WTC11 (cell line): ENCODE measurements around the gene PCDH1. TPM values are rescaled to one million over a fixed set of nuclear protein-coding genes. Genes with fewer than 3 reads are reported as not detected.

Experiments used
- ATAC-seq: fragments of 200-7000 bp; cut with Tn5 transposase; 2 replicates; pipeline ENCODE4 v1.10.0; 2021; ENCODE audit warnings: mild to moderate bottlenecking, moderate library complexity
- CTCF ChIA-PET: fragments of 300-600 bp; sonication (Branson Sonifier 250); formaldehyde crosslinking; loops from one replicate; lab custom pipeline; 2021; ENCODE audit warnings: antibody characterized with exemption; lab: Charles Lee
- POLR2A ChIA-PET: fragments of 350-600 bp; sonication (Branson Sonifier 250); formaldehyde crosslinking; loops from one replicate; lab custom pipeline; 2021; ENCODE audit warnings: antibody characterized with exemption; lab: Charles Lee
- DNase-seq: peaks from one replicate; pipeline ENCODE4 v3.0.0; 2021; ENCODE audit warnings: low spot score
- H3K27ac Mint-ChIP-seq: 2 replicates; pipeline ENCODE4 v1.8.0; 2021; ENCODE audit warnings: mixed read lengths
- H3K27me3 Mint-ChIP-seq: 2 replicates; pipeline ENCODE4 v1.8.0; 2021; ENCODE audit warnings: low read depth, mild to moderate bottlenecking, moderate library complexity, mixed read lengths
- H3K36me3 Mint-ChIP-seq: 2 replicates; pipeline ENCODE4 v1.8.0; 2021; ENCODE audit warnings: mixed read lengths
- H3K4me1 Mint-ChIP-seq: 2 replicates; pipeline ENCODE4 v1.8.0; 2022; ENCODE audit warnings: mixed read lengths
- H3K4me3 Mint-ChIP-seq: 2 replicates; pipeline ENCODE4 v1.8.0; 2021; ENCODE audit warnings: mild to moderate bottlenecking, moderate library complexity, mixed read lengths
- H3K9me3 Mint-ChIP-seq: 2 replicates; pipeline ENCODE4 v1.8.0; 2021; ENCODE audit warnings: mixed read lengths
- FOXK1 ChIP-seq: sonication (generic); formaldehyde crosslinking; IDR thresholded peaks from 2 replicates; pipeline ENCODE4 v1.8.0; 2022; ENCODE audit warnings: mild to moderate bottlenecking, moderate library complexity, missing genetic modification reagents
- GABPB1 ChIP-seq: sonication (generic); formaldehyde crosslinking; IDR thresholded peaks from 2 replicates; pipeline ENCODE4 v1.8.1; 2023; ENCODE audit warnings: mild to moderate bottlenecking, missing genetic modification reagents
- JAZF1 ChIP-seq: fragments of 250-450 bp; sonication (Bioruptor Pico); IDR thresholded peaks from 2 replicates; pipeline ENCODE4 v1.9.0; 2021; ENCODE audit warnings: moderate library complexity, mild to moderate bottlenecking, inconsistent platforms
- NR3C1 ChIP-seq: sonication (generic); formaldehyde crosslinking; conservative IDR thresholded peaks from 2 replicates; pipeline ENCODE4 v1.8.1; 2023; ENCODE audit warnings: low read depth, mild to moderate bottlenecking, missing genetic modification reagents
- PRRX2 ChIP-seq: fragments of 250-450 bp; sonication (Bioruptor Pico); IDR thresholded peaks from 2 replicates; pipeline ENCODE4 v1.8.0; 2021; ENCODE audit warnings: mild to moderate bottlenecking
- RELA ChIP-seq: sonication (generic); formaldehyde crosslinking; IDR thresholded peaks from 2 replicates; pipeline ENCODE4 v1.8.1; 2022; ENCODE audit warnings: missing genetic modification reagents, mild to moderate bottlenecking, borderline replicate concordance
- SP1 ChIP-seq: sonication (generic); formaldehyde crosslinking; conservative IDR thresholded peaks from 2 replicates; pipeline ENCODE4 v1.8.1; 2022; ENCODE audit warnings: missing genetic modification reagents
- ZNF121 ChIP-seq: sonication (generic); formaldehyde crosslinking; IDR thresholded peaks from 2 replicates; pipeline ENCODE4 v1.8.0; 2023; ENCODE audit warnings: missing genetic modification reagents
- ZNF232 ChIP-seq: sonication (generic); formaldehyde crosslinking; IDR thresholded peaks from 2 replicates; pipeline ENCODE4 v1.8.0; 2022; ENCODE audit warnings: mild to moderate bottlenecking, missing genetic modification reagents
- ZNF263 ChIP-seq: sonication (generic); formaldehyde crosslinking; IDR thresholded peaks from 2 replicates; pipeline ENCODE4 v1.8.1; 2022; ENCODE audit warnings: low read depth, mild to moderate bottlenecking, moderate library complexity, missing genetic modification reagents
- total RNA-seq: library from RNA; stranded (reverse); gene quantifications from 3 replicates; pipeline ENCODE4 v1.2.3, GENCODE V29; 2021
- TF ChIP-seq, protein P1 (sequence below): sonication (generic); formaldehyde crosslinking; IDR thresholded peaks from 2 replicates; pipeline ENCODE4 v1.8.0; 2023; ENCODE audit warnings: missing genetic modification reagents, mild to moderate bottlenecking, borderline replicate concordance
- TF ChIP-seq, protein P2 (sequence below): fragments of 250-450 bp; sonication (Bioruptor Pico); IDR thresholded peaks from 2 replicates; pipeline ENCODE4 v1.9.0; 2021; ENCODE audit warnings: mild to moderate bottlenecking, borderline replicate concordance
- TF ChIP-seq, protein P3 (sequence below): sonication (generic); formaldehyde crosslinking; conservative IDR thresholded peaks from 2 replicates; pipeline ENCODE4 v1.8.1; 2023; ENCODE audit warnings: mild to moderate bottlenecking, low read depth, missing genetic modification reagents, moderate library complexity
- TF ChIP-seq, protein P4 (sequence below): fragments of 250-450 bp; sonication (Bioruptor Pico); IDR thresholded peaks from 2 replicates; pipeline ENCODE4 v1.8.0; 2021; ENCODE audit warnings: mild to moderate bottlenecking
- TF ChIP-seq, protein P5 (sequence below): sonication (generic); formaldehyde crosslinking; IDR thresholded peaks from 2 replicates; pipeline ENCODE4 v1.8.0; 2022; ENCODE audit warnings: mild to moderate bottlenecking, missing genetic modification reagents
- TF ChIP-seq, protein P6 (sequence below): sonication (generic); formaldehyde crosslinking; IDR thresholded peaks from 2 replicates; pipeline ENCODE4 v1.8.1; 2023; ENCODE audit warnings: mild to moderate bottlenecking, missing genetic modification reagents

The PCDH1 gene
- total RNA-seq, 1 experiment from 2014 or later, result 105 TPM

DNA sequence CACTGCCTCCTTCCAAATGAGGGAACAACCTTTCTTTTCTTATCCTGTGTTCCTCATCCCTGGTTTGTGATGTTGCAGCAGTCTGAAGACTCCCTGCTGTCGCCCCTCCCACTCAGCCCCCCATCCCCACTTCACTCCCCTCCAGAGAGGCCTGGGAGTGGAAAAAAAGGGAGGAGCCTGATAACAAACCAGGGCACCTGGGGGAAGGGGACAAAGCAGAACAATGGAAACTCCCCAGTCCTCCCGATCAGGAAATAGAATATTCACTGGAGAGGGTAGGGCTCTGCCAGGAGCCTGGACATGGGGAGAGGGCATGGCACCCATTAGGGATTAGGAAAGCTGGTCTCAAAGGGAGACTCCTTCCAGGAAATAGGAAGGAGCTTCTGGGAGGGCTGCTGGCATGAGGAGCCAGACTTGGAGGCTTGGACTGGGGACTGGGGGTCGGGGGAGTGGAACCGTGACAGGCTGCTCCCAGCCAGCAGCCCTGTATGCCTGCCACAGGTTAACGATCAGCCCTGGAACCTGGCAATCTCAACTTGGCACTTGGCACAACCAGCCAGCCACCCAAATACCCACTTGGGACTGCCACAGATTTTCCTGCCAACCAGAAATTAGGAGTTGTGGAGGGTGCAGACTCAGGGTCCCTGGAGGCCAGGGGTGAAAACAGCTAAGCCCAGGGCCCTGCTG lies 20.0 kb downstream of the PCDH1 start:
- POLR2A ChIA-PET, result interaction anchor here (0.6 to 2.6 kb wide), 8 partner anchors 8 to 222 kb away, joined by 3 to 12 read pairs (median 4); partner anchors contain the start of genes HDAC3, PCDH1 and RELL2
- peak overlapping the region; percentile 86 for H3K27ac Mint-ChIP-seq
- CTCF ChIA-PET, result interaction anchor here (0.9 to 8.0 kb wide), 13 partner anchors 12 to 239 kb away, joined by 3 to 97 read pairs (median 3); partner anchors contain the start of genes DIAPH1 and PCDH1
- DNase-seq (no peak), ATAC-seq (peak; percentile 74)
- H3K36me3 Mint-ChIP-seq, result peaks cover 42% of the 10 kb centered on the region
- no peaks in the 10 kb centered on the region for H3K9me3 Mint-ChIP-seq
- H3K4me3 Mint-ChIP-seq, result peak overlapping the region; percentile 7; the same call in 1 of the 2 replicates
- H3K27me3 Mint-ChIP-seq, result no peaks in the 10 kb centered on the region
- TF ChIP-seq, protein P1, sequence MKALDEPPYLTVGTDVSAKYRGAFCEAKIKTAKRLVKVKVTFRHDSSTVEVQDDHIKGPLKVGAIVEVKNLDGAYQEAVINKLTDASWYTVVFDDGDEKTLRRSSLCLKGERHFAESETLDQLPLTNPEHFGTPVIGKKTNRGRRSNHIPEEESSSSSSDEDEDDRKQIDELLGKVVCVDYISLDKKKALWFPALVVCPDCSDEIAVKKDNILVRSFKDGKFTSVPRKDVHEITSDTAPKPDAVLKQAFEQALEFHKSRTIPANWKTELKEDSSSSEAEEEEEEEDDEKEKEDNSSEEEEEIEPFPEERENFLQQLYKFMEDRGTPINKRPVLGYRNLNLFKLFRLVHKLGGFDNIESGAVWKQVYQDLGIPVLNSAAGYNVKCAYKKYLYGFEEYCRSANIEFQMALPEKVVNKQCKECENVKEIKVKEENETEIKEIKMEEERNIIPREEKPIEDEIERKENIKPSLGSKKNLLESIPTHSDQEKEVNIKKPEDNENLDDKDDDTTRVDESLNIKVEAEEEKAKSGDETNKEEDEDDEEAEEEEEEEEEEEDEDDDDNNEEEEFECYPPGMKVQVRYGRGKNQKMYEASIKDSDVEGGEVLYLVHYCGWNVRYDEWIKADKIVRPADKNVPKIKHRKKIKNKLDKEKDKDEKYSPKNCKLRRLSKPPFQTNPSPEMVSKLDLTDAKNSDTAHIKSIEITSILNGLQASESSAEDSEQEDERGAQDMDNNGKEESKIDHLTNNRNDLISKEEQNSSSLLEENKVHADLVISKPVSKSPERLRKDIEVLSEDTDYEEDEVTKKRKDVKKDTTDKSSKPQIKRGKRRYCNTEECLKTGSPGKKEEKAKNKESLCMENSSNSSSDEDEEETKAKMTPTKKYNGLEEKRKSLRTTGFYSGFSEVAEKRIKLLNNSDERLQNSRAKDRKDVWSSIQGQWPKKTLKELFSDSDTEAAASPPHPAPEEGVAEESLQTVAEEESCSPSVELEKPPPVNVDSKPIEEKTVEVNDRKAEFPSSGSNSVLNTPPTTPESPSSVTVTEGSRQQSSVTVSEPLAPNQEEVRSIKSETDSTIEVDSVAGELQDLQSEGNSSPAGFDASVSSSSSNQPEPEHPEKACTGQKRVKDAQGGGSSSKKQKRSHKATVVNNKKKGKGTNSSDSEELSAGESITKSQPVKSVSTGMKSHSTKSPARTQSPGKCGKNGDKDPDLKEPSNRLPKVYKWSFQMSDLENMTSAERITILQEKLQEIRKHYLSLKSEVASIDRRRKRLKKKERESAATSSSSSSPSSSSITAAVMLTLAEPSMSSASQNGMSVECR (CRISPR knock-in tag), result no peak
- TF ChIP-seq JAZF1 (CRISPR knock-in tag) (no peak), FOXK1 (0 out of 2 replicates have a peak, but pooled peaks have one; percentile 24), ZNF263 (CRISPR knock-in tag) (peak; percentile 70; the same call in 1 of the 2 replicates), SP1 (CRISPR knock-in tag) (0 out of 2 replicates have a peak, but pooled peaks have one; percentile 39), ZNF232 (no peak)
- TF ChIP-seq, protein P2, sequence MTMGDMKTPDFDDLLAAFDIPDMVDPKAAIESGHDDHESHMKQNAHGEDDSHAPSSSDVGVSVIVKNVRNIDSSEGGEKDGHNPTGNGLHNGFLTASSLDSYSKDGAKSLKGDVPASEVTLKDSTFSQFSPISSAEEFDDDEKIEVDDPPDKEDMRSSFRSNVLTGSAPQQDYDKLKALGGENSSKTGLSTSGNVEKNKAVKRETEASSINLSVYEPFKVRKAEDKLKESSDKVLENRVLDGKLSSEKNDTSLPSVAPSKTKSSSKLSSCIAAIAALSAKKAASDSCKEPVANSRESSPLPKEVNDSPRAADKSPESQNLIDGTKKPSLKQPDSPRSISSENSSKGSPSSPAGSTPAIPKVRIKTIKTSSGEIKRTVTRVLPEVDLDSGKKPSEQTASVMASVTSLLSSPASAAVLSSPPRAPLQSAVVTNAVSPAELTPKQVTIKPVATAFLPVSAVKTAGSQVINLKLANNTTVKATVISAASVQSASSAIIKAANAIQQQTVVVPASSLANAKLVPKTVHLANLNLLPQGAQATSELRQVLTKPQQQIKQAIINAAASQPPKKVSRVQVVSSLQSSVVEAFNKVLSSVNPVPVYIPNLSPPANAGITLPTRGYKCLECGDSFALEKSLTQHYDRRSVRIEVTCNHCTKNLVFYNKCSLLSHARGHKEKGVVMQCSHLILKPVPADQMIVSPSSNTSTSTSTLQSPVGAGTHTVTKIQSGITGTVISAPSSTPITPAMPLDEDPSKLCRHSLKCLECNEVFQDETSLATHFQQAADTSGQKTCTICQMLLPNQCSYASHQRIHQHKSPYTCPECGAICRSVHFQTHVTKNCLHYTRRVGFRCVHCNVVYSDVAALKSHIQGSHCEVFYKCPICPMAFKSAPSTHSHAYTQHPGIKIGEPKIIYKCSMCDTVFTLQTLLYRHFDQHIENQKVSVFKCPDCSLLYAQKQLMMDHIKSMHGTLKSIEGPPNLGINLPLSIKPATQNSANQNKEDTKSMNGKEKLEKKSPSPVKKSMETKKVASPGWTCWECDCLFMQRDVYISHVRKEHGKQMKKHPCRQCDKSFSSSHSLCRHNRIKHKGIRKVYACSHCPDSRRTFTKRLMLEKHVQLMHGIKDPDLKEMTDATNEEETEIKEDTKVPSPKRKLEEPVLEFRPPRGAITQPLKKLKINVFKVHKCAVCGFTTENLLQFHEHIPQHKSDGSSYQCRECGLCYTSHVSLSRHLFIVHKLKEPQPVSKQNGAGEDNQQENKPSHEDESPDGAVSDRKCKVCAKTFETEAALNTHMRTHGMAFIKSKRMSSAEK, result peak; percentile 44; the same call in 1 of the 2 replicates
- TF ChIP-seq, protein P3, sequence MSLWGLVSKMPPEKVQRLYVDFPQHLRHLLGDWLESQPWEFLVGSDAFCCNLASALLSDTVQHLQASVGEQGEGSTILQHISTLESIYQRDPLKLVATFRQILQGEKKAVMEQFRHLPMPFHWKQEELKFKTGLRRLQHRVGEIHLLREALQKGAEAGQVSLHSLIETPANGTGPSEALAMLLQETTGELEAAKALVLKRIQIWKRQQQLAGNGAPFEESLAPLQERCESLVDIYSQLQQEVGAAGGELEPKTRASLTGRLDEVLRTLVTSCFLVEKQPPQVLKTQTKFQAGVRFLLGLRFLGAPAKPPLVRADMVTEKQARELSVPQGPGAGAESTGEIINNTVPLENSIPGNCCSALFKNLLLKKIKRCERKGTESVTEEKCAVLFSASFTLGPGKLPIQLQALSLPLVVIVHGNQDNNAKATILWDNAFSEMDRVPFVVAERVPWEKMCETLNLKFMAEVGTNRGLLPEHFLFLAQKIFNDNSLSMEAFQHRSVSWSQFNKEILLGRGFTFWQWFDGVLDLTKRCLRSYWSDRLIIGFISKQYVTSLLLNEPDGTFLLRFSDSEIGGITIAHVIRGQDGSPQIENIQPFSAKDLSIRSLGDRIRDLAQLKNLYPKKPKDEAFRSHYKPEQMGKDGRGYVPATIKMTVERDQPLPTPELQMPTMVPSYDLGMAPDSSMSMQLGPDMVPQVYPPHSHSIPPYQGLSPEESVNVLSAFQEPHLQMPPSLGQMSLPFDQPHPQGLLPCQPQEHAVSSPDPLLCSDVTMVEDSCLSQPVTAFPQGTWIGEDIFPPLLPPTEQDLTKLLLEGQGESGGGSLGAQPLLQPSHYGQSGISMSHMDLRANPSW (CRISPR knock-in tag), result no peak
- TF ChIP-seq, protein P4, sequence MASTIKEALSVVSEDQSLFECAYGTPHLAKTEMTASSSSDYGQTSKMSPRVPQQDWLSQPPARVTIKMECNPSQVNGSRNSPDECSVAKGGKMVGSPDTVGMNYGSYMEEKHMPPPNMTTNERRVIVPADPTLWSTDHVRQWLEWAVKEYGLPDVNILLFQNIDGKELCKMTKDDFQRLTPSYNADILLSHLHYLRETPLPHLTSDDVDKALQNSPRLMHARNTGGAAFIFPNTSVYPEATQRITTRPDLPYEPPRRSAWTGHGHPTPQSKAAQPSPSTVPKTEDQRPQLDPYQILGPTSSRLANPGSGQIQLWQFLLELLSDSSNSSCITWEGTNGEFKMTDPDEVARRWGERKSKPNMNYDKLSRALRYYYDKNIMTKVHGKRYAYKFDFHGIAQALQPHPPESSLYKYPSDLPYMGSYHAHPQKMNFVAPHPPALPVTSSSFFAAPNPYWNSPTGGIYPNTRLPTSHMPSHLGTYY (CRISPR knock-in tag), result no peak
- peaks cover 75% of the 10 kb centered on the region for H3K4me1 Mint-ChIP-seq

DNA sequence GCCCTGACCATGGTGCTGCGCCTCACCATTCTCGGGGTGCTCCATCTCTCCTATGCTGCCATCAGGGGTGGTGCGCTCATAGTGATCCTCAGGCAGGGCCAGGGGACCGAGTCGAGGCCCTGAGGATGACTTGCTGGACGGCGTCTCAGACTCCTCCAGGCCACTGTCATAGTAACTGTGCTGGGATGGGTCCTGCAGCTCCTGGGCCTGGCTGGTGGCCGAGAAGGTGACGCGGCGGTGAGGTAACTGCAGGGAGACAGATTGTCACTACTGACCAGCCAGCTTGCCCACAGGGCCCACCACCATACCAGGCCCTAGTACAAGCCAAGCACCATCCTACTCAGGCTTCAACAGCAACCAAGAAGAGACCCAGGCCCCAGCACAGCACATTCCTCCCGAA lies 21.0 kb downstream of the PCDH1 start:
- Mint-ChIP-seq H3K4me1 (peaks cover 73% of the 10 kb centered on the region), H3K9me3 (no peaks in the 10 kb centered on the region), H3K27ac (no peak overlapping the region), H3K27me3 (no peaks in the 10 kb centered on the region), H3K4me3 (no peak overlapping the region), H3K36me3 (peaks cover 33% of the 10 kb centered on the region)
- ChIA-PET POLR2A (interaction anchor here (0.7 to 2.6 kb wide), 5 partner anchors 11 to 41 kb away, joined by 4 to 12 read pairs (median 8); partner anchors contain the start of gene PCDH1), CTCF (interaction anchor here (1.4 to 8.0 kb wide), 7 partner anchors 12 to 238 kb away, joined by 3 to 97 read pairs (median 4); partner anchors contain the start of genes DIAPH1 and PCDH1)
- DNase-seq, result no peak
- no peak for ATAC-seq
- TF ChIP-seq PRRX2 (CRISPR knock-in tag) (no peak), ZNF121 (no peak), RELA (CRISPR knock-in tag) (no peak), NR3C1 (no peak), GABPB1 (no peak)
- TF ChIP-seq, protein P5, sequence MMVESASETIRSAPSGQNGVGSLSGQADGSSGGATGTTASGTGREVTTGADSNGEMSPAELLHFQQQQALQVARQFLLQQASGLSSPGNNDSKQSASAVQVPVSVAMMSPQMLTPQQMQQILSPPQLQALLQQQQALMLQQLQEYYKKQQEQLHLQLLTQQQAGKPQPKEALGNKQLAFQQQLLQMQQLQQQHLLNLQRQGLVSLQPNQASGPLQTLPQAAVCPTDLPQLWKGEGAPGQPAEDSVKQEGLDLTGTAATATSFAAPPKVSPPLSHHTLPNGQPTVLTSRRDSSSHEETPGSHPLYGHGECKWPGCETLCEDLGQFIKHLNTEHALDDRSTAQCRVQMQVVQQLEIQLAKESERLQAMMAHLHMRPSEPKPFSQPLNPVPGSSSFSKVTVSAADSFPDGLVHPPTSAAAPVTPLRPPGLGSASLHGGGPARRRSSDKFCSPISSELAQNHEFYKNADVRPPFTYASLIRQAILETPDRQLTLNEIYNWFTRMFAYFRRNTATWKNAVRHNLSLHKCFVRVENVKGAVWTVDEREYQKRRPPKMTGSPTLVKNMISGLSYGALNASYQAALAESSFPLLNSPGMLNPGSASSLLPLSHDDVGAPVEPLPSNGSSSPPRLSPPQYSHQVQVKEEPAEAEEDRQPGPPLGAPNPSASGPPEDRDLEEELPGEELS, result no peak
- TF ChIP-seq, protein P6, sequence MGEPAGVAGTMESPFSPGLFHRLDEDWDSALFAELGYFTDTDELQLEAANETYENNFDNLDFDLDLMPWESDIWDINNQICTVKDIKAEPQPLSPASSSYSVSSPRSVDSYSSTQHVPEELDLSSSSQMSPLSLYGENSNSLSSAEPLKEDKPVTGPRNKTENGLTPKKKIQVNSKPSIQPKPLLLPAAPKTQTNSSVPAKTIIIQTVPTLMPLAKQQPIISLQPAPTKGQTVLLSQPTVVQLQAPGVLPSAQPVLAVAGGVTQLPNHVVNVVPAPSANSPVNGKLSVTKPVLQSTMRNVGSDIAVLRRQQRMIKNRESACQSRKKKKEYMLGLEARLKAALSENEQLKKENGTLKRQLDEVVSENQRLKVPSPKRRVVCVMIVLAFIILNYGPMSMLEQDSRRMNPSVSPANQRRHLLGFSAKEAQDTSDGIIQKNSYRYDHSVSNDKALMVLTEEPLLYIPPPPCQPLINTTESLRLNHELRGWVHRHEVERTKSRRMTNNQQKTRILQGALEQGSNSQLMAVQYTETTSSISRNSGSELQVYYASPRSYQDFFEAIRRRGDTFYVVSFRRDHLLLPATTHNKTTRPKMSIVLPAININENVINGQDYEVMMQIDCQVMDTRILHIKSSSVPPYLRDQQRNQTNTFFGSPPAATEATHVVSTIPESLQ (CRISPR knock-in tag), result no peak
